Uterus (tissue), 4 donors: ENCODE data around the gene SCGB1D4. TPM values are rescaled to one million over a fixed set of nuclear protein-coding genes. Genes with fewer than 3 reads are reported as not detected.

Experiments
- DNase-seq, 2 donors: peaks; one replicate each; pipeline ENCODE4 v3.0.0-alpha.2; 2019 to 2020
- H3K27ac ChIP-seq, 2 donors: fragments of 200-600 bp; sonication (generic); 1 replicate in 1 of 2; 2 replicates in 1 of 2; pipeline ENCODE4 v1.5.1; 2016 to 2018
- H3K27me3 ChIP-seq, 2 donors: fragments of 200-600 bp; sonication (generic); one replicate each; pipeline ENCODE4 v1.5.1; 2018 to 2019; ENCODE audit warnings: control low read depth in 1 of 2
- H3K36me3 ChIP-seq, 2 donors: fragments of 200-600 bp; sonication (generic); one replicate each; pipeline ENCODE4 v1.5.1; 2019; ENCODE audit warnings: control low read depth in 1 of 2
- H3K4me1 ChIP-seq, 2 donors: fragments of 200-600 bp; sonication (generic); one replicate each; pipeline ENCODE4 v1.5.1; 2018 to 2019; ENCODE audit warnings: control low read depth in 1 of 2
- H3K4me3 ChIP-seq, 2 donors: fragments of 200-600 bp; sonication (generic); 1 replicate in 1 of 2; 2 replicates in 1 of 2; pipeline ENCODE4 v1.5.1; 2018 to 2019; ENCODE audit warnings: mild to moderate bottlenecking in 1 of 2
- H3K9me3 ChIP-seq, 2 donors: fragments of 200-600 bp; sonication (generic); one replicate each; pipeline ENCODE4 v1.5.1; 2019; ENCODE audit warnings: control low read depth in 1 of 2
- CTCF ChIP-seq, 4 experiments: fragments of 200-600 bp in 2 of 4; fragments of 450-650 bp in 2 of 4; sonication (generic) in 2 of 4; IDR thresholded peaks; one replicate each; pipeline ENCODE4 v1.5.1; 2016 to 2019; ENCODE audit warnings: antibody characterized with exemption in 4 of 4, mild to moderate bottlenecking in 2 of 4, moderate library complexity in 1 of 4
- POLR2A ChIP-seq, 2 donors: fragments of 450-650 bp; IDR thresholded peaks; one replicate each; pipeline ENCODE4 v1.6.1; 2016; ENCODE audit warnings: antibody characterized with exemption in 2 of 2, mild to moderate bottlenecking in 1 of 2, moderate library complexity in 1 of 2
- intact Hi-C: fragments of 100-400 bp; cut with DNase I; formaldehyde crosslinking; loops from one replicate; pipeline ENCODE4 v1.15.1; 2023; ENCODE audit warnings: low total_unique reads
- total RNA-seq, 4 donors: library from RNA; depleted of rRNA in 3 of 4; stranded (reverse); fragments of >200 nt in 3 of 4; gene quantifications; one replicate each; pipeline versions ENCODE4 v1.1.0 to v1.2.4, GENCODE V29; 2014 to 2023
- donor health status: DM: yes; HTN: yes; CAD: no.

Gene SCGB1D4
- total RNA-seq, 4 donors from 2014 or later: 2.0 to 10.6 TPM; not detected in 2

- TF ChIP-seq POLR2A (IDR thresholded peaks at IDR 0.05) (no peak), CTCF (IDR thresholded peaks at IDR 0.05) (peak in 2 of 4 experiments; percentile 22 to 27)
- Histone ChIP-seq H3K27ac (no peak overlapping the region), H3K4me1 (no peaks in the 10 kb centered on the region), H3K36me3 (no peaks in the 10 kb centered on the region), H3K9me3 (no peaks in the 10 kb centered on the region), H3K27me3 (no peaks in the 10 kb centered on the region), H3K4me3 (no peak overlapping the region)
- no peak for DNase-seq
- intact Hi-C loops: no loop called here
These were observed 26.1 kb upstream of the SCGB1D4 start for GRCh38 chr11:62324731-62325556.

GRCh38 chr11:62322524-62322923, 23.6 kb upstream of the SCGB1D4 start:
- no peak overlapping the region for H3K27ac ChIP-seq
- H3K4me1 ChIP-seq: no peaks in the 10 kb centered on the region
- no peaks in the 10 kb centered on the region for H3K36me3 ChIP-seq
- H3K27me3 ChIP-seq: no peaks in the 10 kb centered on the region
- TF ChIP-seq CTCF (IDR thresholded peaks at IDR 0.05) (no peak), POLR2A (IDR thresholded peaks at IDR 0.05) (no peak)
- H3K9me3 ChIP-seq: no peaks in the 10 kb centered on the region
- no peak overlapping the region for H3K4me3 ChIP-seq
- intact Hi-C loops: no loop called here
- DNase-seq: no peak

- Histone ChIP-seq H3K27ac (no peak overlapping the region), H3K4me3 (no peak overlapping the region), H3K4me1 (no peaks in the 10 kb centered on the region), H3K36me3 (no peaks in the 10 kb centered on the region), H3K9me3 (no peaks in the 10 kb centered on the region), H3K27me3 (no peaks in the 10 kb centered on the region)
- TF ChIP-seq CTCF (IDR thresholded peaks at IDR 0.05): no peak
- no peak for TF ChIP-seq POLR2A (IDR thresholded peaks at IDR 0.05)
- DNase-seq: no peak
- intact Hi-C loops: no loop called here
These were observed 16.6 kb upstream of the SCGB1D4 start for GRCh38 chr11:62315431-62315830.

GRCh38 chr11:62309991-62310390, 11.1 kb upstream of the SCGB1D4 start:
- Histone ChIP-seq H3K27ac (no peak overlapping the region), H3K36me3 (no peaks in the 10 kb centered on the region), H3K27me3 (no peaks in the 10 kb centered on the region), H3K4me3 (no peak overlapping the region), H3K9me3 (no peaks in the 10 kb centered on the region), H3K4me1 (no peaks in the 10 kb centered on the region)
- intact Hi-C loops: no loop called here
- no peak for DNase-seq
- TF ChIP-seq CTCF (IDR thresholded peaks at IDR 0.05): no peak
- no peak for TF ChIP-seq POLR2A (IDR thresholded peaks at IDR 0.05)

- no peak overlapping the region for H3K4me3 ChIP-seq
- TF ChIP-seq CTCF (IDR thresholded peaks at IDR 0.05): no peak
- TF ChIP-seq POLR2A (IDR thresholded peaks at IDR 0.05): no peak
- H3K27ac ChIP-seq: no peak overlapping the region
- no peaks in the 10 kb centered on the region for H3K36me3 ChIP-seq
- DNase-seq: no peak
- intact Hi-C loops: no loop called here
- H3K9me3 ChIP-seq: no peaks in the 10 kb centered on the region
- no peaks in the 10 kb centered on the region for H3K27me3 ChIP-seq
- H3K4me1 ChIP-seq: no peaks in the 10 kb centered on the region
These were observed 9.1 kb upstream of the SCGB1D4 start for GRCh38 chr11:62307950-62308349.
